ENCODE results near the gene MICAL2. TPM values are rescaled to one million over a fixed set of nuclear protein-coding genes. Genes with fewer than 3 reads are reported as not detected.

The MICAL2 gene
- total and polyA plus RNA-seq, 10 of the 15 experiments (the other 5 are each of a cell fraction or from before 2014, with no cell fraction given): 0.90 to 5.6 (median 2.4) TPM

DNA sequence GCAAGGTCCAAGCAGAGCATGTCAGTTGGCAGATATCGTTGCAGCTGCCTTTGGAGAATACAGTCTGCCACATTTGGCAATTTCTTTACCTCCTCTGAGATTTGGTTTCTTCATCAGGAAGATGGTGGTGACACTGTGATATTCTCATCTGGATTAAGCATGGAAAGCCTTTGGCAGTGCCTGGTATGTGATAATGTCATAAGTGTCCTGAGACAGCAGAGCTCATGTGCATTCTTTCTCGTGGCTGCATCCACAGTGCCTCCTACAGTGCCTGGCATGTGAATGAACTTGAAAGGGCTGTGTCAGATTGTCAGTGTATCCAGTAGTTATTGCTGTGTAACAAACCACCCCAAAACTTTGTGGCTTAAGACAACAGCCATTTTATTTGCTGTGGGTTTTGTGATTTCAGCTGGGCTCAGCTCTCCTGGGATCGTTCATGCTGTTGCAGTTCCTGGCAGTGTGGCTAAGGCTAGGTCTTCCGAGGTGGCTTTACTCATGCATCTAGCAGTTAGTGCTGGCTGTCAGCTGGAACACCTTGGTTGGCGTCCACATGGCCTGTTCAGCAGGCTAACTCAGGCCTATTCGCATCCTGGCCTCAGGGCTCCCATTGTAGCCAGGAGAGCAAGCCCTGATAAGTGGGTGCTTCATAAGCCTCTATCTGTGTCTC, 35.7 kb upstream of the MICAL2 start:
- BruUV-seq (replicated peaks): no TSS peak
- RAD21 ChIA-PET (ENCODE audit: unreplicated experiment): no interaction called here

More for the DNA sequence above, 35.7 kb upstream of the MICAL2 start:
- Histone ChIP-seq H4K20me1 (ENCODE audit: control insufficient read depth, insufficient read depth) (no peaks in the 10 kb centered on the region), H2AFZ (ENCODE audit: control insufficient read depth, low read depth, low read length) (no peak overlapping the region), H3K9ac (ENCODE audit: control insufficient read depth, insufficient read depth, low read length) (no peak overlapping the region), H3K27me3 (replicated peaks in 1 of 2; ENCODE audit: control insufficient read depth in 2 of 2, insufficient read depth in 2 of 2, low read length in 1 of 2) (no peaks in the 10 kb centered on the region; a peak in 2 of 4 replicates), H3K4me2 (ENCODE audit: control insufficient read depth, insufficient read depth) (no peak overlapping the region), H3K36me3 (ENCODE audit: control insufficient read depth in 2 of 2, insufficient read depth in 2 of 2, low read length in 1 of 2) (no peaks in the 10 kb centered on the region), H3K9me3 (replicated peaks; ENCODE audit: control insufficient read depth, insufficient read depth, low read length) (no peaks in the 10 kb centered on the region), H3K27ac (ENCODE audit: control insufficient read depth, insufficient read depth) (no peak overlapping the region), H3K79me2 (ENCODE audit: control insufficient read depth, insufficient read depth, low read length) (no peaks in the 10 kb centered on the region), H3K4me3 (no peak overlapping the region), H3K4me1 (ENCODE audit: control insufficient read depth, insufficient read depth, low read length) (no peaks in the 10 kb centered on the region)
- ATAC-seq (no peak), FAIRE-seq (no peak), DNase-seq (ENCODE audit: low read depth, low spot score) (no peak)
- TF ChIP-seq NFIC (IDR thresholded peaks at IDR 0.05; ENCODE audit: low read depth, low read length) (no peak), CBFB (IDR thresholded peaks at IDR 0.05; ENCODE audit: low read depth) (no peak), ZBED1 (IDR thresholded peaks at IDR 0.05; ENCODE audit: borderline replicate concordance) (no peak), GABPA (IDR thresholded peaks at IDR 0.05; ENCODE audit: low read depth) (no peak), MEF2B (IDR thresholded peaks at IDR 0.05; ENCODE audit: partially characterized antibody, poor library complexity, severe bottlenecking) (no peak), IRF4 (IDR thresholded peaks at IDR 0.05; ENCODE audit: low read depth, low read length) (no peak), NR2F1 (conservative IDR thresholded peaks at IDR 0.05) (no peak), SMAD1 (IDR thresholded peaks at IDR 0.05; ENCODE audit: low read depth, partially characterized antibody) (no peak), ZNF384 (IDR thresholded peaks at IDR 0.05; ENCODE audit: borderline replicate concordance, low read depth, low read length) (no peak), PAX8 (IDR thresholded peaks at IDR 0.05) (no peak), NR2C1 (IDR thresholded peaks at IDR 0.05) (no peak), CEBPB (IDR thresholded peaks at IDR 0.05; ENCODE audit: borderline replicate concordance in 1 of 2, low read depth in 2 of 2, low read length in 2 of 2) (no peak), HCFC1 (IDR thresholded peaks at IDR 0.05; ENCODE audit: low read length) (no peak), FOS (IDR thresholded peaks at IDR 0.05; ENCODE audit: borderline replicate concordance, extremely low read depth, insufficient read length) (no peak)
- TF ChIP-seq, protein P1, sequence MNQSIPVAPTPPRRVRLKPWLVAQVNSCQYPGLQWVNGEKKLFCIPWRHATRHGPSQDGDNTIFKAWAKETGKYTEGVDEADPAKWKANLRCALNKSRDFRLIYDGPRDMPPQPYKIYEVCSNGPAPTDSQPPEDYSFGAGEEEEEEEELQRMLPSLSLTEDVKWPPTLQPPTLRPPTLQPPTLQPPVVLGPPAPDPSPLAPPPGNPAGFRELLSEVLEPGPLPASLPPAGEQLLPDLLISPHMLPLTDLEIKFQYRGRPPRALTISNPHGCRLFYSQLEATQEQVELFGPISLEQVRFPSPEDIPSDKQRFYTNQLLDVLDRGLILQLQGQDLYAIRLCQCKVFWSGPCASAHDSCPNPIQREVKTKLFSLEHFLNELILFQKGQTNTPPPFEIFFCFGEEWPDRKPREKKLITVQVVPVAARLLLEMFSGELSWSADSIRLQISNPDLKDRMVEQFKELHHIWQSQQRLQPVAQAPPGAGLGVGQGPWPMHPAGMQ (IDR thresholded peaks at IDR 0.05; ENCODE audit: borderline replicate concordance): no peak
- WGBS (ENCODE audit: insufficient coverage, insufficient replicate concordance, low lambda C conversion rate, missing lambda C conversion rate): 6% methylated on average over 6 of the region's 6 CpGs
- ChIA-PET POLR2A (no interaction called here), CTCF (interaction anchor here (0.6 to 0.8 kb wide), 2 partner anchors 27 to 207 kb away, joined by 3 read pairs; no protein-coding TSS in a partner anchor), SMC1A (ENCODE audit: uncharacterized antibody, unreplicated experiment) (interaction anchor here (0.6 kb wide), 2 partner anchors 366 to 1238 kb away, joined by 3 read pairs; no protein-coding TSS in a partner anchor)
- in situ Hi-C loops (cut with MboI) (no loop called here), intact Hi-C loops (cut with micrococcal nuclease; ENCODE audit: unreplicated experiment) (no loop called here)
